SK-N-SH (cell line): ENCODE data around the gene RIC8B.

ENCODE experiments used
- CHD2 ChIP-seq: fragments of 150-350 bp; IDR thresholded peaks from 2 replicates; pipeline ENCODE4 v1.6.1; 2018; ENCODE audit warnings: low read length; ENCODE audit not compliant: partially characterized antibody
- CTCF ChIP-seq: fragments of 200-600 bp; sonication (generic); IDR thresholded peaks from 2 replicates; pipeline ENCODE4 v1.6.1; 2017; ENCODE audit warnings: antibody characterized with exemption, mild to moderate bottlenecking, moderate library complexity
- GABPA ChIP-seq: IDR thresholded peaks from 2 replicates; pipeline ENCODE4 v1.4.0; 2012; ENCODE audit warnings: low read depth, mild to moderate bottlenecking
- GATA2 ChIP-seq: sonication (generic); formaldehyde crosslinking; IDR thresholded peaks from 2 replicates; pipeline ENCODE4 v1.5.0; 2020; ENCODE audit warnings: mild to moderate bottlenecking, missing genetic modification reagents
- JUND ChIP-seq: IDR thresholded peaks from 2 replicates; pipeline ENCODE4 v1.4.0; 2012
- MXI1 ChIP-seq: IDR thresholded peaks from 2 replicates; pipeline ENCODE4 v1.6.1; 2012; ENCODE audit warnings: mild to moderate bottlenecking, low read depth, low read length, improper control_type of control experiment
- NRF1 ChIP-seq: IDR thresholded peaks from 2 replicates; pipeline ENCODE4 v1.6.1; 2012; ENCODE audit warnings: low read depth, mild to moderate bottlenecking, low read length
- RAD21 ChIP-seq: IDR thresholded peaks from 2 replicates; pipeline ENCODE4 v1.6.1; 2012; ENCODE audit warnings: mild to moderate bottlenecking, low read length
- RFX5 ChIP-seq: IDR thresholded peaks from 2 replicates; pipeline ENCODE4 v1.6.1; 2012; ENCODE audit warnings: mild to moderate bottlenecking, improper control_type of control experiment, low read length
- RXRA ChIP-seq: IDR thresholded peaks from 2 replicates; pipeline ENCODE4 v1.4.0; 2012; ENCODE audit warnings: low read depth, mild to moderate bottlenecking, borderline replicate concordance
- SMC3 ChIP-seq: IDR thresholded peaks from 2 replicates; pipeline ENCODE4 v1.6.1; 2012; ENCODE audit warnings: low read depth, low read length, improper control_type of control experiment
- ZBTB33 ChIP-seq: IDR thresholded peaks from 2 replicates; pipeline ENCODE4 v1.4.0; 2012; ENCODE audit warnings: low read depth, borderline replicate concordance

GRCh38 chr12:106870116-106870515 is 95.6 kb downstream of the RIC8B start:
- TF ChIP-seq SMC3 (no peak), CTCF (no peak), RXRA (no peak), ZBTB33 (no peak), RAD21 (no peak), RFX5 (no peak), CHD2 (no peak), MXI1 (no peak), GATA2 (no peak), GABPA (no peak), JUND (no peak), NRF1 (no peak)
